Endothelial cell of umbilical vein (primary cell): Measurements from ENCODE around the gene RGS17. TPM values are rescaled to one million over a fixed set of nuclear protein-coding genes. Genes with fewer than 3 reads are reported as not detected.

ENCODE experiments used
- BruUV-seq: library from RNA; stranded (reverse); fragments of 400-500 nt; replicated peaks from 2 replicates; lab custom pipeline; 2021; lab: Mats Ljungman, UMichigan
- CTCF ChIA-PET: fragments of 300-600, 350-600 bp; sonication (Branson Sonifier 250); formaldehyde crosslinking; loops from one replicate; lab custom pipeline; 2021; ENCODE audit warnings: antibody characterized with exemption, inconsistent platforms; lab: Charles Lee
- POLR2A ChIA-PET: fragments of 300-600, 350-600 bp; sonication (Branson Sonifier 250); formaldehyde crosslinking; loops from one replicate; lab custom pipeline; 2021; ENCODE audit warnings: antibody characterized with exemption, inconsistent platforms; lab: Charles Lee
- DNase-seq: peaks from one replicate; pipeline ENCODE4 v3.0.0-alpha.2; 2011; ENCODE audit warnings: low read depth, low spot score
- FAIRE-seq: peaks from 2 replicates; lab custom pipeline; 2011; peaks lifted over from hg19 to GRCh38; lab: Jason Lieb, UNC
- H2AFZ ChIP-seq: 2 replicates; pipeline ENCODE4 v1.6.0; 2012; ENCODE audit warnings: low read depth, low read length, control low read depth, inconsistent platforms
- H3K27ac ChIP-seq: 2 replicates; pipeline ENCODE4 v1.5.1; 2011; ENCODE audit warnings: low read depth, mild to moderate bottlenecking, control low read depth, low read length, moderate library complexity; ENCODE audit not compliant: insufficient read depth
- H3K27me3 ChIP-seq, 2 experiments: 2 replicates each; pipeline versions ENCODE4 v1.6.0 to v1.6.1; 2011; ENCODE audit warnings: low read length in 2 of 2, mixed read lengths in 1 of 2; ENCODE audit not compliant: control insufficient read depth in 2 of 2, insufficient read depth in 2 of 2
- H3K36me3 ChIP-seq, 2 experiments: 2 replicates in 1 of 2; 3 replicates in 1 of 2; pipeline ENCODE4 v1.5.1; 2011; ENCODE audit warnings: low read length in 2 of 2, mild to moderate bottlenecking in 1 of 2, moderate library complexity in 1 of 2; ENCODE audit not compliant: control insufficient read depth in 2 of 2, insufficient read depth in 2 of 2; ENCODE audit errors: extremely low read depth in 1 of 2
- H3K4me1 ChIP-seq: 3 replicates; pipeline ENCODE4 v1.5.1; 2011; ENCODE audit warnings: mild to moderate bottlenecking, low read length; ENCODE audit not compliant: control insufficient read depth, insufficient read depth; ENCODE audit errors: extremely low read depth
- H3K4me2 ChIP-seq: 2 replicates; pipeline ENCODE4 v1.6.1; 2011; ENCODE audit warnings: low read length, control low read depth, mixed read lengths; ENCODE audit not compliant: insufficient read depth
- H3K4me3 ChIP-seq, 3 experiments: fragments of 200-600 bp in 1 of 3; sonication (generic), shearing (Covaris generic) in 1 of 3; replicated peaks in 1 of 3; 2 replicates each; pipeline ENCODE4 v1.5.1; 2011 to 2016; ENCODE audit warnings: control low read depth in 3 of 3, low read length in 3 of 3, mild to moderate bottlenecking in 2 of 3, inconsistent platforms in 1 of 3, low read depth in 1 of 3, moderate library complexity in 1 of 3; ENCODE audit not compliant: insufficient read depth in 1 of 3
- H3K79me2 ChIP-seq: 2 replicates; pipeline ENCODE4 v1.6.0; 2012; ENCODE audit warnings: low read length, inconsistent platforms; ENCODE audit not compliant: control insufficient read depth, insufficient read depth
- H3K9ac ChIP-seq: replicated peaks from 2 replicates; pipeline ENCODE3; 2011; ENCODE audit warnings: low read length, control low read depth; ENCODE audit not compliant: insufficient read depth; ENCODE audit errors: extremely low read depth
- H3K9me1 ChIP-seq: replicated peaks from 3 replicates; pipeline ENCODE4 v1.6.0; 2011; ENCODE audit warnings: mild to moderate bottlenecking, low read length; ENCODE audit not compliant: control insufficient read depth, insufficient read depth; ENCODE audit errors: extremely low read depth
- H3K9me3 ChIP-seq: replicated peaks from 2 replicates; pipeline ENCODE4 v1.5.1; 2012; ENCODE audit warnings: low read length, inconsistent platforms; ENCODE audit not compliant: control insufficient read depth, insufficient read depth
- H4K20me1 ChIP-seq: replicated peaks from 2 replicates; pipeline ENCODE3; 2011; ENCODE audit warnings: mild to moderate bottlenecking, low read length; ENCODE audit not compliant: control insufficient read depth, insufficient read depth; ENCODE audit errors: extremely low read depth
- EZH2 ChIP-seq: IDR thresholded peaks from 2 replicates; pipeline ENCODE4 v1.6.1; 2012; ENCODE audit warnings: borderline replicate concordance, low read depth, mild to moderate bottlenecking, moderate library complexity, low read length, inconsistent platforms; ENCODE audit not compliant: severe bottlenecking
- FOS ChIP-seq: IDR thresholded peaks from 2 replicates; pipeline ENCODE4 v1.6.1; 2011; ENCODE audit warnings: mild to moderate bottlenecking, low read length, moderate library complexity, borderline replicate concordance; ENCODE audit not compliant: insufficient read depth
- GATA2 ChIP-seq: IDR thresholded peaks from 2 replicates; pipeline ENCODE4 v1.7.0; 2011; ENCODE audit warnings: low read depth, mild to moderate bottlenecking, moderate library complexity, mixed read lengths, low read length; ENCODE audit not compliant: insufficient read length, insufficient read depth
- JUN ChIP-seq: IDR thresholded peaks from 2 replicates; pipeline ENCODE4 v1.6.1; 2011; ENCODE audit warnings: borderline replicate concordance, low read depth; ENCODE audit not compliant: insufficient read length, insufficient read depth
- MYC ChIP-seq: IDR thresholded peaks from one replicate; pipeline ENCODE4 v1.6.1; 2011; ENCODE audit warnings: mild to moderate bottlenecking, low read depth, low read length
- POLR2A ChIP-seq: IDR thresholded peaks from 2 replicates; pipeline ENCODE4 v1.6.1; 2012; ENCODE audit warnings: low read depth, mild to moderate bottlenecking, control low read depth, low read length
- POLR2AphosphoS5 ChIP-seq: IDR thresholded peaks from 2 replicates; pipeline ENCODE4 v1.6.1; 2012; ENCODE audit warnings: low read depth, mild to moderate bottlenecking, control low read depth, low read length, moderate library complexity; ENCODE audit not compliant: insufficient read depth
- dilution Hi-C: fragments of 300-500 bp; cut with MboI; formaldehyde crosslinking; loops from one replicate; pipeline ENCODE4 v1.15.0; 2019; ENCODE audit warnings: low sequenced_read_pairs; ENCODE audit not compliant: extremely low pct_ligation_motif_present
- intact Hi-C: fragments of 100-400 bp; cut with micrococcal nuclease; formaldehyde crosslinking; loops from one replicate; pipeline ENCODE4 v1.10.0; 2022
- polyA plus RNA-seq, 4 experiments: library from polyadenylated mRNA; depleted of rRNA in 3 of 4; stranded (reverse) in 3 of 4; unstranded in 1 of 4; fragments of >200 nt; gene quantifications; 2 replicates each; pipeline versions ENCODE4 v1.2.1 to v1.2.3, GENCODE V29; 2011 to 2012; ENCODE audit warnings: missing spikeins in 1 of 4
- total RNA-seq: library from RNA; stranded (reverse); gene quantifications from 2 replicates; pipeline ENCODE4 v1.2.3, GENCODE V29; 2021
- TF ChIP-seq, protein P1 (sequence below): IDR thresholded peaks from 2 replicates; pipeline ENCODE4 v1.6.1; 2011; ENCODE audit not compliant: insufficient read depth, insufficient read length
- TF ChIP-seq, protein P2 (sequence below), 2 donors: IDR thresholded peaks; 1 replicate in 1 of 2; 2 replicates in 1 of 2; pipeline ENCODE4 v1.5.1; 2011; ENCODE audit warnings: low read length in 2 of 2, mild to moderate bottlenecking in 2 of 2, moderate library complexity in 2 of 2, control low read depth in 1 of 2, inconsistent platforms in 1 of 2, low read depth in 1 of 2; ENCODE audit not compliant: insufficient read depth in 1 of 2; ENCODE audit errors: extremely low read depth in 1 of 2

Gene RGS17
- total and polyA plus RNA-seq, 2 donors (not counting 3 experiments of a cell fraction or from before 2014, with no cell fraction given), result 0.40 to 1.1 TPM

DNA sequence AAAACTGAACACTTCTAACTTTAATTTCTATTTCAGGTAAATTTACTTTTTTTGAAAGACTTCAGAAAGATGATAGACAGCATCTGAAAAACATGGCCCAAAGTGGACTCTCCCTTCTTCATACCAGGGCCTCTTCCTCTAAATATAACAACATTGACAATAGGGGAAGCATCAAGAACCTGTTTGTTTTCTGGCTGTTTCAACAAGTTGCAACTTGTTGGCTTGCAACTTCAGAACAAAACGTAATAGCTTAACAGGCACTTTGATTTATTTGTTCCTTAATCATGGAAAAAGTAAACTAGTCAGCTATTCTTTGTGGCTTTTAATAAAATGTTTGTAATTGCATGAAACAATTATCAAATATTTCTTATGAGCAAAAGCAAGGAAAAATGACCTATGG, 34.3 kb downstream of the RGS17 start:
- Histone ChIP-seq H3K36me3 (no peaks in the 10 kb centered on the region), H3K4me1 (peaks cover 19% of the 10 kb centered on the region), H4K20me1 (no peaks in the 10 kb centered on the region), H3K27me3 (no peaks in the 10 kb centered on the region), H3K9me1 (no peaks in the 10 kb centered on the region), H3K4me2 (no peak overlapping the region), H2AFZ (no peak overlapping the region), H3K9ac (no peak overlapping the region), H3K27ac (no peak overlapping the region), H3K79me2 (no peaks in the 10 kb centered on the region), H3K4me3 (no peak overlapping the region), H3K9me3 (no peaks in the 10 kb centered on the region)
- FAIRE-seq (no peak), DNase-seq (no peak)
- no TSS peak for BruUV-seq
- POLR2A ChIA-PET, result no interaction called here
- CTCF ChIA-PET, result interaction anchor here (1.4 to 1.5 kb wide), 2 partner anchors 12 to 65 kb away, joined by 5 to 7 read pairs; no protein-coding TSS in a partner anchor
- TF ChIP-seq GATA2 (no peak), EZH2 (no peak), MYC (no peak), POLR2AphosphoS5 (no peak), POLR2A (no peak), JUN (no peak), FOS (no peak)
- TF ChIP-seq, protein P1, sequence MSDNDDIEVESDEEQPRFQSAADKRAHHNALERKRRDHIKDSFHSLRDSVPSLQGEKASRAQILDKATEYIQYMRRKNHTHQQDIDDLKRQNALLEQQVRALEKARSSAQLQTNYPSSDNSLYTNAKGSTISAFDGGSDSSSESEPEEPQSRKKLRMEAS, result no peak
- TF ChIP-seq, protein P2, sequence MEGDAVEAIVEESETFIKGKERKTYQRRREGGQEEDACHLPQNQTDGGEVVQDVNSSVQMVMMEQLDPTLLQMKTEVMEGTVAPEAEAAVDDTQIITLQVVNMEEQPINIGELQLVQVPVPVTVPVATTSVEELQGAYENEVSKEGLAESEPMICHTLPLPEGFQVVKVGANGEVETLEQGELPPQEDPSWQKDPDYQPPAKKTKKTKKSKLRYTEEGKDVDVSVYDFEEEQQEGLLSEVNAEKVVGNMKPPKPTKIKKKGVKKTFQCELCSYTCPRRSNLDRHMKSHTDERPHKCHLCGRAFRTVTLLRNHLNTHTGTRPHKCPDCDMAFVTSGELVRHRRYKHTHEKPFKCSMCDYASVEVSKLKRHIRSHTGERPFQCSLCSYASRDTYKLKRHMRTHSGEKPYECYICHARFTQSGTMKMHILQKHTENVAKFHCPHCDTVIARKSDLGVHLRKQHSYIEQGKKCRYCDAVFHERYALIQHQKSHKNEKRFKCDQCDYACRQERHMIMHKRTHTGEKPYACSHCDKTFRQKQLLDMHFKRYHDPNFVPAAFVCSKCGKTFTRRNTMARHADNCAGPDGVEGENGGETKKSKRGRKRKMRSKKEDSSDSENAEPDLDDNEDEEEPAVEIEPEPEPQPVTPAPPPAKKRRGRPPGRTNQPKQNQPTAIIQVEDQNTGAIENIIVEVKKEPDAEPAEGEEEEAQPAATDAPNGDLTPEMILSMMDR (IDR thresholded peaks at IDR 0.05; ENCODE audit: extremely low read depth in 1 of 2, insufficient read depth in 1 of 2, low read depth in 1 of 2, low read length in 2 of 2), result no peak
- intact Hi-C loops (no loop called here), dilution Hi-C loops (no loop called here)
